Stimulated activated CD8-positive, alpha-beta memory T cell treated with anti-CD3 and anti-CD28 coated beads, Interleukin-12 subunit alpha, Interleukin-12 subunit beta, amount 100 ng/mL, for 1 hour (primary cell): ENCODE measurements around the gene LPIN1.
"Not testable (repeated sequence)": the region's sequence is repeated elsewhere in the genome, so short reads cannot be mapped to it uniquely, and the experiment has no call there.

ENCODE experiments used
- DNase-seq: peaks from one replicate; pipeline ENCODE4 v3.0.0-alpha.2; 2020; ENCODE audit warnings: low read depth

The LPIN1 gene

GRCh38 chr2:11812466-11813248 is 66.2 kb downstream of the LPIN1 start:
- no peak for DNase-seq

GRCh38 chr2:11813345-11813744 is 66.9 kb downstream of the LPIN1 start:
- not testable (repeated sequence) for DNase-seq

GRCh38 chr2:11813951-11814350 is 67.5 kb downstream of the LPIN1 start:
- no peak for DNase-seq

GRCh38 chr2:11814979-11815510 is 68.6 kb downstream of the LPIN1 start:
- DNase-seq, result no peak

- not testable (repeated sequence) for DNase-seq
Observed at GRCh38 chr2:11816935-11817334, 70.5 kb downstream of the LPIN1 start.

GRCh38 chr2:11819235-11819729 is 72.8 kb downstream of the LPIN1 start:
- DNase-seq, result no peak

GRCh38 chr2:11820650-11821049 is 74.2 kb downstream of the LPIN1 start:
- no peak for DNase-seq

- DNase-seq, result no peak
Observed at GRCh38 chr2:11821705-11822104, 75.3 kb downstream of the LPIN1 start.

- DNase-seq, result not testable (repeated sequence)
Observed at GRCh38 chr2:11822359-11822745, 75.9 kb downstream of the LPIN1 start.

GRCh38 chr2:11822746-11823451 is 76.5 kb downstream of the LPIN1 start:
- DNase-seq, result no peak

GRCh38 chr2:11824901-11825828 is 78.7 kb downstream of the LPIN1 start:
- DNase-seq, result no peak

GRCh38 chr2:11827547-11827946 is 81.1 kb downstream of the LPIN1 start:
- DNase-seq, result no peak

GRCh38 chr2:11828933-11829323 is 82.5 kb downstream of the LPIN1 start:
- no peak for DNase-seq

GRCh38 chr2:11829324-11829946 is 83.0 kb downstream of the LPIN1 start:
- DNase-seq, result peak; percentile 37

- DNase-seq, result peak; percentile 14
Observed at GRCh38 chr2:11829947-11830707, 83.7 kb downstream of the LPIN1 start.

- no peak for DNase-seq
Observed at GRCh38 chr2:11830708-11831301, 84.4 kb downstream of the LPIN1 start.

GRCh38 chr2:11831415-11831814 is 85.0 kb downstream of the LPIN1 start:
- DNase-seq, result no peak

GRCh38 chr2:11832531-11832930 is 86.1 kb downstream of the LPIN1 start:
- no peak for DNase-seq

- no peak for DNase-seq
Observed at GRCh38 chr2:11833601-11834000, 87.2 kb downstream of the LPIN1 start.

GRCh38 chr2:11835403-11835802 is 89.0 kb downstream of the LPIN1 start:
- no peak for DNase-seq
